HG03342 (cell line): Measurements from ENCODE around the gene GSTP1.
"Not testable (repeated sequence)": the region's sequence is repeated elsewhere in the genome, so short reads cannot be mapped to it uniquely, and the experiment has no call there.

Experiments used
- ATAC-seq: cut with Tn5 transposase; IDR thresholded peaks from one replicate; pipeline ENCODE4 v1.9.1; 2021; ENCODE audit warnings: mild to moderate bottlenecking, moderate library complexity; ENCODE audit not compliant: unreplicated experiment

GSTP1 gene

GRCh38 chr11:67594480-67594879 is 10.9 kb downstream of the GSTP1 start:
- no peak for ATAC-seq

- no peak for ATAC-seq
Observed at GRCh38 chr11:67596753-67597300, 13.2 kb downstream of the GSTP1 start.

GRCh38 chr11:67597458-67597857 is 13.8 kb downstream of the GSTP1 start:
- ATAC-seq = not testable (repeated sequence)

GRCh38 chr11:67597963-67598362 is 14.4 kb downstream of the GSTP1 start:
- not testable (repeated sequence) for ATAC-seq

GRCh38 chr11:67599149-67599548 is 15.5 kb downstream of the GSTP1 start:
- ATAC-seq = no peak

GRCh38 chr11:67600324-67601029 is 16.9 kb downstream of the GSTP1 start:
- no peak for ATAC-seq

- ATAC-seq = no peak
Observed at GRCh38 chr11:67601098-67601497, 17.5 kb downstream of the GSTP1 start.

- not testable (repeated sequence) for ATAC-seq
Observed at GRCh38 chr11:67604119-67604518, 20.5 kb downstream of the GSTP1 start.

GRCh38 chr11:67604815-67605214 is 21.2 kb downstream of the GSTP1 start:
- ATAC-seq = no peak

GRCh38 chr11:67605231-67606011 is 21.8 kb downstream of the GSTP1 start:
- no peak for ATAC-seq

GRCh38 chr11:67606093-67606491 is 22.5 kb downstream of the GSTP1 start:
- ATAC-seq = no peak

GRCh38 chr11:67606492-67607295 is 23.1 kb downstream of the GSTP1 start, which contains the start of gene NDUFV1:
TSS of gene NDUFV1 (plus strand) at chr11:67606936. CDS start at chr11:67607005, 69 bp downstream.
- peak; percentile 93 for ATAC-seq

GRCh38 chr11:67607507-67607906 is 23.9 kb downstream of the GSTP1 start:
- no peak for ATAC-seq

GRCh38 chr11:67608486-67608885 is 24.9 kb downstream of the GSTP1 start:
- no peak for ATAC-seq

GRCh38 chr11:67609316-67609715 is 25.7 kb downstream of the GSTP1 start:
- ATAC-seq = no peak

- no peak for ATAC-seq
Observed at GRCh38 chr11:67610302-67610868, 26.8 kb downstream of the GSTP1 start.

GRCh38 chr11:67611165-67611564 is 27.6 kb downstream of the GSTP1 start:
- no peak for ATAC-seq

GRCh38 chr11:67611704-67612587 is 28.3 kb downstream of the GSTP1 start:
- no peak for ATAC-seq

- no peak for ATAC-seq
Observed at GRCh38 chr11:67612751-67613150, 29.1 kb downstream of the GSTP1 start.
